GM19372 (cell line): ENCODE data around the gene RBPMS2.

Experiments
- ATAC-seq: cut with Tn5 transposase; IDR thresholded peaks from one replicate; pipeline ENCODE4 v1.9.1; 2021; ENCODE audit warnings: mild to moderate bottlenecking, low read depth, moderate library complexity; ENCODE audit not compliant: unreplicated experiment

RBPMS2 gene

DNA sequence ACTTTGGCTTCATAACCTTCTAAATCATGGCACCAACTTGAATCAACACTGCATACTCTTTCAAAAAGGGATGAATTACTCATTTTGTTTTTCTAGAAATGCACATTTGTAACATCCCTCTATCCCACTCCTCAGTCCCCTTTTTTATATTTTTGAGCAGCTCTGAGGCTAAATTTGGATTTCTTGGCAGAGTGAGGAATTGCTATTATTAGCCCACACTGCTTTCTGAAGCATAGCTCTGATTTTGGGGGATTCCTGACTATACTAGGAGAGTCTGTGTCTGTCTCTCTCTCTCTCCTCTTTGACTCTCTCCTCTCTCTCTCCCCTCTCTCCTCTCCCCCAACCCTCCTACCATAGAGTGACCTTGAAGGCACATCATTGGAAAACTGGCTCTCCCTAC is 76.6 kb downstream of the RBPMS2 start:
- no peak for ATAC-seq

DNA sequence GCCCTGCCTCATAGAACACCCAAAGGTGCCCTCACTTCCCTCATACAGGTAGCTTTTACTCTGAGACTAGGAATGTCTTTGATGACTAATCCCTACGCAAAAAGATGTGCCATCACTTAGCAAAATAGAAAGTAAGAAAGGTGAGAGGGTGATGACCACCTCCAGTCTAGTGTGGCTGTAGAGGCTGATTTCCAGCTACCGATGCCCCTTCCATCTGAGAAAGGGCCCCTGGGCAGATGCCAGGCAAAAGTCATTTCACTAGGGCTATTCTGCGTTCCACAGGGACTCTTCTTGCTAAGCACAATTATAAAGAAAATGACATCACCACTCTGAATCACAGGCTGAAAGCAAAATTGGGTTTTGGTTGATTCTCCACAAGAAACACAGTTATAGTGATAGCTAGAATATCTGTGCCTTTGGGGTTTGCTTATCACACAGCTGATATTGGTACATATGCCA is 77.4 kb downstream of the RBPMS2 start:
- ATAC-seq, result no peak

DNA sequence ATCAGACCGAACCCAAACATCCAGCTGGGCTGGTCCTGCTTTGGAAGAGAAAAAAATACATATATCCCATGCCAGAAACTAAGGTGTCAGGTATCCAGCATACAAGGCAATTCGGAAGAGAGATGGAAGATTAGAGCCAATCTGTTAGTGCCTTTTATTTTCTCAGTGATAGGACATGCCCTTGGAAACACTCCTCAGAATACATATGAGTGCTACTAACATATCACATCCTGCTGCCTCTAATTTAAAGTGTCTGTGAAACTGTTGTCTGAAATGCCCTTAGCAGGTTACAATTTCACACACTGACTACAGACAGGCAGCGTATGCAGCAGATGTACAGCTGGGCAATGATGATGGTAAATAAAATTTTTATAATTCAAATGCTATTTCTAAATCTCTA is 78.9 kb downstream of the RBPMS2 start:
- no peak for ATAC-seq

DNA sequence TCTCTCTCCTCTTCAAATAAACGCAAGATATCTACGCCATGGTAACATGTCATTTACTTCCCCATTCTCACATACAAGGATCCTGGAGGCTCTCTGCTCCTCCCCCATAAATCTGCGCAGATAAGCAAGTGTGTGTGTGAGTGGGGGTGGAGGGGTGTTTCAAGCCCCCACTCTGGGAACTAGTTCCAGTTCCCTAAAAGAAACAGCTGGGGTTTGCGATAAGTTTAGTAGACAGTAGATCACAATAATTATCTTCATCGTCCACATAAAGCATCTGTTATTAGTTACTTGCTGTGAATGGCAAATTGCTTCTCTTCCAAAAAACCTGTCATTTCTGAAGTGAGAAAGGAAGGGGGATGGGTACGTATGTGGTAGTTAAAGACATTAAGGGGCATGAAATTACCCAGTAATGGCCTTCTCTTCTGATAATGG is 79.8 kb downstream of the RBPMS2 start:
- no peak for ATAC-seq

DNA sequence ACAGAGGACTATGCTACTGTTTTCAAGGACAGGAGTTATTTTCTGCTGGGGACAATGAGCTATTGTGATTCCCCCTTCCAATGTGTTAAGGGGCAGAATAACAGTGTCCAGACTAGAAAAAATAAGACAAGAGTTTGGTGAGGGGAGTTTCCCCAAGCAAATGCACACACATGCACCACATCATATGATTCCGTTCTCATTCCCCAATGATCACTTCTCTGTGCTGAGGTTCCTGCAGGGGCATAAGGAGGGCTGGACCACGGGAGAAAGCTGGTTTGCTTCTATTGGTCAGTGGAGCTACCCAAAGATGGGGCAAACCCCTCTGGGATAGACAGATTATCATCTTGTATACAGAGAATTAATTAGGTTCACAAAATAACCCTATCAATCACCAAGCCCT is 80.6 kb downstream of the RBPMS2 start:
- no peak for ATAC-seq

DNA sequence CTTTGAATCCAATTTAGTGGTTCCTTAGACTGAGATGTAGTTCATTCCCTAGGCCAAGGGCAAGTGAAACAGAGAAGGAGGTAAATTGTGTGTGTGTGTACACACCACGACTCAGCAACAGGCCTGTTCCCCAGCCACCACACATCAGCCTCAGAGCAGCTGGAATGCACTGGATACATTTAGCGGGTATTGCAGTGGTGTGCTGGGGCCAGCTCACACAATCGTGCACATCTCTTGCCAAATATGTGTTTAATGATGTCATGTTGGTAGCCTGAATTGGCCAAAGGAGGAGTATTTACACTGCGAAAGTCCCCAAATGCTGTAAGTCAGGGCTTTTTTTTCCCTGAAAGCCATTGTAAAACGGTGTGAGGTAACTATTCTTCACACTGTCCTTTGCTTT is 82.3 kb downstream of the RBPMS2 start:
- ATAC-seq, result no peak

DNA sequence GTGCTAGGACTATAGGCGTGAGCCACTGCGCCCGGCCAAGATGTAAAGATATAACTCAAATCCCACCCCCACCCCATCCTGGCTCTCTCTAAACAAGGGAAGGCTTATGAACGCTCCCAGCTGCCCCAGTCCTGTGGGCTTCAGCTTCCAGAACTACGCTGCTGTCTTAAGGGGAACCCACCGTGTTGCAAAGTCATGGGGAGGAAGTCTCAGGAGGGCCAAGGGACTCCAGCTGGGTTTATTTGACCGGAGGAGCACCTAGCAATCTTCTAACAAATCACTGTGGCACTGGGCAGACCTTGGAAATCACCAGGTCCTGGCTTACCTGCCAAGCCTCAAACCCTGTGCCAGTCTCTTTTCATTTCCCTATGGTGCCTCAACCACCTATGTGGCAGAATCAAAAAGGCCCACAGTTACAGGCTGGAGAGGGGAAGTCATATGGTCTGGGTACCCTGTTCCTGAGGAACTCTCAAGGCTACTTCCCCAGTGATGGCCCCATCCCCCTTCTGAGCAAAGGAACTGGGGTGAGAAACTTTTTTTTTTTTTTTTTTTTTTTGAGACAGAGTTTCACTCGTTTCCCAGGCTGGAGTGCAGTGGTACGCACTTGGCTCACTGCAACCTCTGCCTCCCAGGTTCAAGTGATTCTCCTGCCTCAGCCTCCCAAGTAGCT is 83.4 kb downstream of the RBPMS2 start:
- ATAC-seq, result no peak

DNA sequence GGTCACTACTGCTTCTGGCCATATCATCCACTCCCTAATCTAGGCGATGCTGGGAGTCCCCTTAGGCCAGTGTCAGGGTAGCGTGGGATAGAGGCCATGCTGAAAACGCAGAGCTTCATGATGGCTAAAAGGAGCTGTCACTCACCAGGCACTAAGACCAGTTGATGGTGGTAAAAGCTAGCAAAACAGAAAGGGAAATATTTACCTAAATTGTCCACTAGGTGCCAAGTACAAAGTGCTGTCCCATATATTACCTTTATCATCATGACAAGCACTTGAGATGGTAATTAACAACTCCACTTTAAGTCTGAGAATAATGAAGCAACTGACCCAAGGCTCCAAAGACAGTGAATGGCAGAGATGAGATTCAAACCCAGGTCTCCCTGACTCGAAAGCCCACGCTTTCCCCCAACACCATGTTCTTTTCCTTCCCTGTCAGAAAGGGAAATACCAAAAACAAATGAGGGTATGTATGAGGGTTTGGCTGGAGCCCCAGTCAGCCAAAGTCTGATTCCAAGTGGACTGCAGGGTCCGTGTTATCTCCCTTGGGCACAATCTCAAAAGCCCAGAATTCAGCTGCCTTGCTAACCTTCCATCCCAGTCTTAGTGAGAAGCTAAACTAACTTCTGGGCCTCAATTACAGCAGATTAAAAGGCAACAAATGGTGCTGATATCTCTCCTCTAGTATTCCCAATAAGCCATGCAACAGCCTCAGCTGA is 84.7 kb downstream of the RBPMS2 start:
- no peak for ATAC-seq

DNA sequence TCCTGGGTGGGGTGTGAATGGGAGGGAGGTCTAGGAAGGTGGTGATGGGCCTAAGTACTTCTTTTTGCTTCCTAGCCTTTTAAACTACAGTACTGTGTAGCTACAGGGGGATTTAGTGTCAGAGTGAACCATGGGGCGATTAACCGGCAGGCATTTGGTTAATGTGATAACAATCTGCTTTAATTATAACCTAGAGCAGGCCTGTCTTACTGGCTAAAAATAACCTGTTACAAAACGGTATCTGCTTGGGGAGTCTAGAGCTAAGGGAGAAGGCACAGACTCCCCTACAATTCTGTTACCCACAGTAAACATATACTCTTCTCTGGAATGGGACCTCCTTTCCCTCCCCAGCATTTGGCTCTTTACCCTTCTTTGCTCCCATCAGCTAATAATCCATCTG is 85.4 kb downstream of the RBPMS2 start:
- no peak for ATAC-seq
